SJSA1 (cell line): Measurements from ENCODE around the gene MAD2L1BP. TPM values are rescaled to one million over a fixed set of nuclear protein-coding genes. Genes with fewer than 3 reads are reported as not detected.

Experiments used
- DNase-seq, 2 experiments: peaks; one replicate each; pipeline ENCODE4 v3.0.0-alpha.2; 2015 to 2020; ENCODE audit warnings: low spot score in 2 of 2, low read depth in 1 of 2
- H3K27ac ChIP-seq: fragments of 250-450 bp; sonication (Bioruptor Pico); 2 replicates; pipeline ENCODE4 v1.5.1; 2020; ENCODE audit warnings: mild to moderate bottlenecking, moderate library complexity
- H3K27me3 ChIP-seq: fragments of 250-450 bp; sonication (Bioruptor Pico); replicated peaks from 2 replicates; pipeline ENCODE4 v1.5.1; 2020; ENCODE audit warnings: mild to moderate bottlenecking, moderate library complexity
- H3K36me3 ChIP-seq: fragments of 250-450 bp; sonication (Bioruptor Pico); 2 replicates; pipeline ENCODE4 v1.5.1; 2020; ENCODE audit warnings: mild to moderate bottlenecking
- H3K4me1 ChIP-seq: fragments of 250-450 bp; sonication (Bioruptor Pico); replicated peaks from 2 replicates; pipeline ENCODE4 v1.6.1; 2021; ENCODE audit warnings: mild to moderate bottlenecking
- H3K4me3 ChIP-seq: fragments of 250-450 bp; sonication (Bioruptor Pico); 2 replicates; pipeline ENCODE4 v1.5.1; 2020; ENCODE audit warnings: mild to moderate bottlenecking
- H3K9me3 ChIP-seq: fragments of 250-450 bp; sonication (Bioruptor Pico); replicated peaks from 2 replicates; pipeline ENCODE4 v1.5.1; 2020; ENCODE audit warnings: mild to moderate bottlenecking
- total RNA-seq: library from RNA; depleted of rRNA; stranded (reverse); fragments of >200 nt; shearing (Covaris generic); gene quantifications from 2 replicates; pipeline ENCODE4 v1.2.3, GENCODE V29; 2014

Gene MAD2L1BP
- total RNA-seq, 1 experiment from 2014 or later = 59.4 TPM

DNA sequence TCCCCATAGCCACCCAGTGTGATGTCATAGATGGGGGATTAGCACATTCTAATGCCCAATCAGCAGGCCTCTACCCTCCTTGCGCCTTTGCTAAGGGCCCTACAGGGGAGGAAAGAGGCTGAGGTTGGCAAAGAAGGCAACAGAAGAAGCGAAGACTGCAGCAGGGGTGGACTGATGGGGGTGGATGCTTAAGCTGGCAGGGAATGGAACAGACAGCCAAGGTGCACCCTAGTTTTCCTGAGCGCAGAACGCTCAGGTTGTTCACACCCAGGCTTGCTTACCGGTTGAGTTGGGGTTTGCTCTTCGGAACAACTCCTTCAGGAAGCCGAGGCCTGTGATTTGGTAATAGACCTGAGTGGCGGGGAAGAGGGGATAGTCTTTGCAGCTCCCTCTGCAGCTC is 39.3 kb downstream of the MAD2L1BP start:
- Histone ChIP-seq H3K36me3 (peaks cover 87% of the 10 kb centered on the region), H3K9me3 (no peaks in the 10 kb centered on the region), H3K4me1 (no peaks in the 10 kb centered on the region), H3K4me3 (no peak overlapping the region), H3K27me3 (no peaks in the 10 kb centered on the region), H3K27ac (no peak overlapping the region)
- no peak for DNase-seq

DNA sequence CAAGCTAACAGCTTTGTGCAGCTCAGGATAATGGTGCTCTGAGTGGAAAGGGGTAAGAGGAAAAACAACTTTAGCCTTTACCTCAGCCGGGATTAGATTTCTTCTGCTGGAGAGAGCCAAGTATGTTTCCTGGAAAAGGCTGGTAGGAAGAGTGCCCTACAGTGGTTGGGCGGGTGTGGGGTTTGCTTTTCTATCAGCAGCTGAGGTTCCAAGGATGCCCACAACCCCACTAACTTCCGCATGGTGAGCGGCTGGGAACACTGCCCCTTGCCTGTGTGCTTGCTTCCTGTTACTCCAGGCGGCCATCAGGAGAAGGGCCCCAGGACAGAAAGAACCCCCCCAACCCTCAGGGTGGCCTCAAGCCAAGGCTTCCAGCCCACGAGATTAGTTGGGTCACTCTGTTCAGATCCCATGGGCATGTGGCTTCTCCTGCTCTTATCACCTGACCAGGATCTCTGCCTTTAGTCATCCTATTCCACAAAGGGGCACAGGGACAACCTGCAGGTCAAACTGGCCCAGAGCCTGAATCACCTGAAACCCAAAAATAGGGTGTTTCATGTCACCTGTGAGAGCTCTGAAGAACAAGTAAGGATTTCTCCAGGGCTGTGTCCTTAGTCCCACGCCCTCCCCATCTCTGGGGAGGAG is 41.4 kb downstream of the MAD2L1BP start:
- no peaks in the 10 kb centered on the region for H3K9me3 ChIP-seq
- H3K36me3 ChIP-seq = peaks cover 90% of the 10 kb centered on the region

DNA sequence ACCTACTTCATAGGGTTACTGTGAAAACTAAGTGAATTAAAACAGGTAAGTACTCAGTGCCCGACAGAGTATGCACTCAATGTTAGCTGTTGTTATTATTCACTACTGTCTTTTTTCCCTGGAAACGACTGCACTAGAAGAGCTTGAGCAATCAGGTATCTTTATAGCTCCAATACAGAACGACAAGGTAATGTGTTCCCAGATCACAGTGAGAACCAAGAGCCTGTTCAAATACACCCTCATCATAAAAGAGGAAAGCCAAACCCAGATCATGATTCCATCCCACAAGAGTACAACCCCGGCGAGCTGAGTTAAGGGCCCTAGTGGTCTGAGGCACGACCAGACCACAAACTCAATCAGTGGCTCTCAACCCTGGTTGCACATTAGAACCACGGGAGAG is 42.1 kb downstream of the MAD2L1BP start:
- H3K36me3 ChIP-seq = peaks cover 90% of the 10 kb centered on the region
- H3K9me3 ChIP-seq = no peaks in the 10 kb centered on the region
- no peak overlapping the region for H3K27ac ChIP-seq
- H3K4me3 ChIP-seq = no peak overlapping the region
- H3K4me1 ChIP-seq = no peaks in the 10 kb centered on the region; the same call in 1 of the 2 replicates
- no peaks in the 10 kb centered on the region for H3K27me3 ChIP-seq
- DNase-seq = no peak

More for the DNA sequence above, 41.4 kb downstream of the MAD2L1BP start:
- Histone ChIP-seq H3K4me3 (no peak overlapping the region), H3K4me1 (no peaks in the 10 kb centered on the region), H3K27ac (no peak overlapping the region), H3K27me3 (no peaks in the 10 kb centered on the region)
- no peak for DNase-seq

DNA sequence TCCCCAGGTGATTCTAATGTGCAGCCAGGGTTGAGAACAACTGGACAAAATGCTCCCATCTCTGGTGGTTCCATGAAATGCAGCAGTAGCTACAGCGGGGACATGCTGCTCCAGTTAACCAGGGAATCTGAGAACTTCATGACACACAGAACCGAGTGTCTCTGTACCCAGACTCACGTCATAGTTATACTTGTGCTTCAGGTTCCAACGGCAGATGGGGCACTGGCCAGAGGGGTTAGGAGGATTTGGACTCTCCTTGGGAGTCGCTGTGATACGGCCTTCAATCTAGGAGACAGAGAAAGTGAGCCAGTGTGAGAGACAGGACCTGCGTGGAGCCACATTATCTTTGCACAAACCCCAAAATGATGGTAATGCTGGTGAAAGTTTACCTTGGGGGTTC is 42.7 kb downstream of the MAD2L1BP start:
- Histone ChIP-seq H3K36me3 (peaks cover 88% of the 10 kb centered on the region), H3K9me3 (no peaks in the 10 kb centered on the region), H3K4me3 (no peak overlapping the region), H3K4me1 (peaks cover 5% of the 10 kb centered on the region; the same call in 1 of the 2 replicates), H3K27me3 (no peaks in the 10 kb centered on the region), H3K27ac (no peak overlapping the region)
- DNase-seq = no peak

DNA sequence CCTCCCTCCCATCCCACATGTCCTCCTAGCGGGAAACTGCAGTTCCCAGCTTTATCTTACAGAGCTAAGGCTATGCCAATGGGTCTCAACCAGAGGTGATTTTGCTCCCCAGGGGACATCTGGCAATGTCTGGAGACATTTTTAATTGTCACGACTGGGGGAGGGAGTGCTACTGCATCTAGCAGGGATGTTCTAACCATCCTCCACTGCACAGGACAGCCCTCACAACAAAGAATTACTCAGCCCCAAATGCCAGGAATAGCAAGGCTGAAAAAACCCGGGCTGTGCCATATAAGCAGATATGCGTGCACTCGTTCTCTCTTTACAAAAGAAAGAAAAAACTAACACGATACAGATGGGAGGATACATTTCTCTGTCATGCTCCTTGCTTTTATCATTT is 43.4 kb downstream of the MAD2L1BP start:
- no peak for DNase-seq
- Histone ChIP-seq H3K4me3 (no peak overlapping the region), H3K4me1 (peaks cover 5% of the 10 kb centered on the region; the same call in 1 of the 2 replicates), H3K9me3 (no peaks in the 10 kb centered on the region), H3K27ac (no peak overlapping the region), H3K27me3 (no peaks in the 10 kb centered on the region), H3K36me3 (peaks cover 84% of the 10 kb centered on the region)

DNA sequence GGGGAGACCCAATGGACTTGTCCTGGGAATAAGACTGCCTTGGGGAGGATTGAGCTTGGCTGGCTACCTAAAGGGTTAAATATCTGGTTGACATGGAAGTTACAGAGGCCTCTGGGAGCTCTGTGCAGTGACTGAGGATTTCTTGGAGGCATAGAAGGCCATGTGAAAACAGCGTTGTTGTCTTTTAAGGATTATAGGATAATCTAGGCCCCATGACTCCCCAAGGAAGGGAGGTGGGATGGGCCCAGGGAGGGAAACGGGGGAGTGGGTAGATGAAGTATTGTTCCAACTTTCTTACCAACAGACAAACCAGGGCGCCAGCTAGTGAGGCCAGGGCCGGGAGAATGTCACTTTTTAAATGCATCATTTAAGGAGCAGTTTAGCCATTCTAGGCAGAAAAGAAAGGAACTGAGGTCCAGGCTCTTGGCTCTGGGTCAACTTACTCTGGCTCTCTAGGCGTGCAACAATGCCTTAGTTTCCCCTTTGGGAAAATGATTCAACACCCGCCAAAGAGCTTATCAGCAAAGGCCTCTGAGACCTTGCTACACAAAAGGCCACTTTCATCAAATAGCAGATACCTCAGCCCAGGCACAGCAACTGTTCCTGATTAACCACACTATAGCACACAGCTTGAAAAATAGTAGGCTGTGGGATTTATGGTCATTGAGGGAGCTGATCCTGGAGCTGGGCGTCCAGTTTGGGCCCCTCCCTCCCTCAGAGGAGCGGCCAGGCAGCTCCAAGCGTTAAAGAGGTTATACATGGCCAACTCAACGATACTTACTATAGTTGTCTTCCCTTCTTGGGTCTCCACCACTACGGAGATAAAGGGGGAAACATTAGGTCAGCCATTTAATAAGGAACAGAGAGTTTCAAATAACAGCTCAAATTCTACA is 44.9 kb downstream of the MAD2L1BP start:
- no peak for DNase-seq
- Histone ChIP-seq H3K9me3 (no peaks in the 10 kb centered on the region), H3K36me3 (peaks cover 75% of the 10 kb centered on the region), H3K27me3 (no peaks in the 10 kb centered on the region), H3K4me3 (no peak overlapping the region), H3K4me1 (peaks cover 5% of the 10 kb centered on the region; the same call in 1 of the 2 replicates), H3K27ac (no peak overlapping the region)

DNA sequence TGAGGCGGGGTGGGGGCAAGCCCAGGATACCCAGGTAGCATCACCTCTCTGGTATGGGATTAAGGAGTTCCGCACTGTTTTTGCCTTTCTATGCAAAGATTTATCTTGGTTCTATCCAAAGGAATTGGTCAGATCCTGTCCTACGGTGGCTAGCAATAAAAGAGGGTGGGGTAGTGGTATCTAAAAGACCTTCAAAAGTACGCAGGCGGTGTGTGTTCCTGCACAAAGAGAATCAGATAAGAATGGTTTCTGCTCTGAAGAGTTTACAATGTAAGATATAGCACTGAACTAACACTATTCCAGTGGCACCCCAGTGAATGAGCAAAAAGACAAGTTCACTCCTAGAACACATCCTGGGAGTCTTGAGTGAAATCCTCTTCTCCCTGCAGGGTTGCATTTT is 45.7 kb downstream of the MAD2L1BP start:
- Histone ChIP-seq H3K4me1 (peaks cover 7% of the 10 kb centered on the region), H3K9me3 (no peaks in the 10 kb centered on the region), H3K4me3 (no peak overlapping the region), H3K27me3 (no peaks in the 10 kb centered on the region), H3K36me3 (peaks cover 71% of the 10 kb centered on the region), H3K27ac (no peak overlapping the region)
- no peak for DNase-seq

DNA sequence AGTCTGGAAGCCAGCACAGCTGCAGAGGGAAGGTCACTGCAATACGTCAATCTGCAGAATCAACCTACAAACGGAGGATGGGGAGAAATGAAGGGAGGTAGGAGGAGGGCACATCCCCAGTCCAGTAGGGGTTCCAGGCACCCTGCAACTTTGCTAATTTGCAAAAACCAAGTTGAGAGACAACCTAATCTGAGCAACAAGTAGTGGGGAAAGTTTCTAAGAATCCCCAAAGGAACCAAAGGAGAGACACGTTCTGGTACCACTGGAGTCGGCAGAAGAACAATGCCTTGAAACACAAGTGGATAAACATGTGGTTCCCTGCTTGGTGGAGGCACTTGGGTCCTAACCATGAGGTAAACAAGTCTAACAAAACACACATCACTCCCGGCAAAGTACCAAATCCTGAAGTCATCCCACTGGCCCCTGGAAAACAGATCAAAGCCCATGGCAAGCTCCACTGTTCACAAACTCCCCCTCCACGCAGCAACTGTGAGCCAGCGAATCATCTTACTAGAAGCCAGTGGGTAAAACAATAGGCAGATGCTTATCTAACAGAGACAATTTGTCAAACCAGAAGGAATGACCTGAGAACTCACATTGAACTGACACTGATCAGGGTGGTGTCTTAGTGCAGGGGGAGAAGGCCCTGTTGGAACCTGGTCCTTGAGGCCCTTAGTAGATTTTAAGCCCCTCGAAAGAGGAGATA is 47.2 kb downstream of the MAD2L1BP start:
- Histone ChIP-seq H3K9me3 (no peaks in the 10 kb centered on the region), H3K27ac (no peak overlapping the region), H3K27me3 (no peaks in the 10 kb centered on the region), H3K36me3 (peaks cover 57% of the 10 kb centered on the region), H3K4me3 (no peak overlapping the region), H3K4me1 (peaks cover 13% of the 10 kb centered on the region)
- no peak for DNase-seq

DNA sequence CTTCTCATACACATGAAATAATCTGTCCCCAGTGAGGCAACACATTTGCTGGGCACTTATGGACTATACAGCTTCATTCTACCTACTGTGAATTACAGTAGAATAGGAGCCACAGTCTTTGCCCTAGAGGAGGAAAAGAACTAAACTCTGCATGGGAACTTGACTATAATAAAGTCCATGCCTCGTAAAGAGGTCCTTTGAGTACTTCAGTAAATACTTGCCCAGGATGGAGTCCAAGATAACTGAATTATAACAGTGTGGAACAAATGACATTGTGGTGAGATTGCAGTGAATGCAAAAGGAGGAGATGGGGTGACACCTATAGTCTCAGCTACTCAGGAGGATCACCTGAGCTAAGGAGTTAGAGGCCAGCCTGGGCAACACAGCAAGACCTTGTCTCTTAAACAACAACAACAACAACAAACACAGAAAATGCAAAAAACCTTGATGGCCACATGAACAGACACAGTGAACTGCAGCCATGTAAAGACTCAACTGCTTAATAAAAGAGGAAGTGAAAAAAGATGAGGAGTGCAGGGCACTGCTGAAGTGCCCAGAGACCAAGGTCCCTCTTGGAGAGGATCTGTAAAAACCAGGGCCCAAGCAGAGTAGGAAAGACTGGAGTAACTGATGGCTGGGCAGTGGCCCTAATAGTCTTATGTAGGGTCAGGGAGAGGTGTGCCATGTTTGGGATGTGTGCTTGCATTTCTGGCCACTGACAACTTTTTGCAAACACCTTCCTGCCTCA is 48.2 kb downstream of the MAD2L1BP start:
- DNase-seq = no peak
- no peak overlapping the region for H3K4me3 ChIP-seq
- H3K27ac ChIP-seq = no peak overlapping the region
- H3K4me1 ChIP-seq = peaks cover 18% of the 10 kb centered on the region
- H3K36me3 ChIP-seq = peaks cover 47% of the 10 kb centered on the region
- no peaks in the 10 kb centered on the region for H3K27me3 ChIP-seq
- no peaks in the 10 kb centered on the region for H3K9me3 ChIP-seq

DNA sequence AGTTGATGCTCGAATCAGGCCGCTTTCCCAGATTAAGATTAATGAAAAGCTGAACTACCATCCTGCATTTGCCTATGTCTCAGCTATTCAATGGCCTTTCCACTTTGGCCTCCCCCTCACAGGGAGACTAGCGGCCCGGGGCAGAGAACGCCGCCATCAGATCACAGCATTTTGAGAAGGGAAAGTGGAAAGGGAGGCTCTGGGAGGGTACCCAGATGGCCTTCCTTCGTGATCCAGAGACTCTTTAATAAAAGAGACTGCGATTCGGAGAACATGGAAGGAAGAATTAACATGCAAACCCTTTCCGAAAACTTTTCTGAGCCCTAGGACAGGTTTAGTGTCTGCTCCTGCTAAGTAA is 51.4 kb downstream of the MAD2L1BP start:
- Histone ChIP-seq H3K27ac (peak overlapping the region; percentile 35), H3K4me3 (peak overlapping the region; percentile 59), H3K36me3 (peaks cover 19% of the 10 kb centered on the region), H3K4me1 (peaks cover 18% of the 10 kb centered on the region), H3K9me3 (no peaks in the 10 kb centered on the region), H3K27me3 (no peaks in the 10 kb centered on the region; the same call in 1 of the 2 replicates)
- no peak for DNase-seq

DNA sequence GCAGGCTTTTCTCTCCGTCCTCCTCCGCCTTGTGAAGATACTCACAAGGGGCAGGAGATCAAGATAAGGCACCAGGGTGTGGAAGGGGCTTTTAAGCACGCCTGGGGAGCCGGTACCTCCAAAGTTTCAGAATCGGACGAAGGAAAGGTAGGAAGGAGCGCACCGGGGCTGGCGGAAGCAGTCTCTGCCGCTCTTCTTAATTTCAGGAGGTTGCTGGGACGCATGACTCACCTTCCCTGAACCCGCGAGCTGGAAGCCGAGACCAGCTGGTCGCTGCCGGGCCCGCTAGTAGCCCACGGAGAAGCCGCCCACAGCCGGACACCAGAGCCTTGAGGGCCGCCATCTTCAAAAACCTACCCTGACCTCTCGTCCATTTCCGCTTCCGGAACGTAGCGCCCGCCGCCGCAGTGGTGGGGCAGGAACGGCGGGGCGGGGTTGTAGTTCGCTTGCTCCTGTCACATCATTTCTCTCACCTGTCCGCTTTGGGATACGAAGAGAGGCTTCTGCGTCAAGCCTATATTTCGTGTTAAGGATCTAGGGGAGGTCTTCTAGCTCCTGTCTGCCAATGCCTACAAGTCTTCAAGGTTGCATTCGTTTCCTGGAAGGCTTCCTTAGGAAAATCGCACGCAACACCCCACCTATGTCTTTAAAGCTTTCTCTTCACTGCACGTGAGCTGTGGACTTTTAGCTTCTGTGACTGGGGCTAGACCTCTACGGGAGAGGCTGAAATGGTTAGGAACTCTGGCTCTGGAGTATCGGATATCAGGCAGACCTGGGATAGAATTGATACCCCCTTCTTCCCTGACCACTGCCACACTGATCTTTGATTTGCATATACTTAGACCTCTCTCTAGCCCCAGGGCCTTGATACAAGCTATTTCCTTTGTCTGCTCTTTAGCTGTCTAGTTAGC is 52.1 kb downstream of the MAD2L1BP start, which contains the start of gene MRPS18A:
Gene MRPS18A (minus strand): TSS at position 355 of the 911 bp plus-strand sequence. CDS start 12 bp downstream, at position 343.
- peak; percentile 59 to 78 for DNase-seq
- H3K27ac ChIP-seq = peak within 1 kb of the TSS; percentile 35
- peak within 1 kb of the TSS; percentile 59 for H3K4me3 ChIP-seq
- peaks cover 14% of the 10 kb centered on the region for H3K36me3 ChIP-seq
- H3K9me3 ChIP-seq = no peaks in the 10 kb centered on the region
- H3K4me1 ChIP-seq = peaks cover 18% of the 10 kb centered on the region
- no peaks in the 10 kb centered on the region; the same call in 1 of the 2 replicates for H3K27me3 ChIP-seq

DNA sequence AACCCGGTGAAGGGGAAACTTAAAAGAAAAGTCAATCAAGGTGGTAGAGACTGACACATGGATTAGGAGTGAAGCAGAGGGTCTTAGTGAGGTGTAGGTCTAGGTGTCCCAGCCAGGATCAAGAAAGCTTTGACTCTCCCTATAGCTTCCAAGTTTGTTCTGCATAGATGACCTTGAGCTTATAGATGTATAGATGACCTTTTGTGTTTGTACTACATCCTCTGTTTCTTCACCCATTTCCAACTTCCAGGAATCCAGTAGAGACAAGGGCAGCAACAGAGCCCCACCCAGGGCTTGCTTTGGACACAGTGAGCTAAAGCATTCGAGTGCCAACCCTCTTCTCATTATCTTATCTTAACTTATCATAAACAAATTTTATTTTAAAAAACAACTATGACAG is 53.8 kb downstream of the MAD2L1BP start:
- Histone ChIP-seq H3K9me3 (no peaks in the 10 kb centered on the region), H3K27me3 (no peaks in the 10 kb centered on the region; the same call in 1 of the 2 replicates), H3K4me3 (no peak overlapping the region), H3K36me3 (0 out of 2 replicates have a peak, but pooled peaks cover 8% of the 10 kb centered on the region), H3K27ac (no peak overlapping the region), H3K4me1 (peaks cover 13% of the 10 kb centered on the region)
- DNase-seq = no peak
